GM18511 (cell line): ENCODE measurements around the gene MSRB3.

Experiments
- ATAC-seq: cut with Tn5 transposase; IDR thresholded peaks from one replicate; pipeline ENCODE4 v1.9.1; 2021; ENCODE audit warnings: mild to moderate bottlenecking, moderate library complexity; ENCODE audit not compliant: unreplicated experiment

MSRB3 gene

GRCh38 chr12:65389436-65389835 is 111.0 kb downstream of the MSRB3 start:
- ATAC-seq = no peak

- ATAC-seq = no peak
Measured at GRCh38 chr12:65391711-65392110, 113.2 kb downstream of the MSRB3 start.

GRCh38 chr12:65392491-65392890 is 114.0 kb downstream of the MSRB3 start:
- ATAC-seq = no peak

GRCh38 chr12:65403188-65403587 is 124.7 kb downstream of the MSRB3 start:
- no peak for ATAC-seq

GRCh38 chr12:65407388-65408149 is 129.1 kb downstream of the MSRB3 start:
- no peak for ATAC-seq

GRCh38 chr12:65408441-65408840 is 130.0 kb downstream of the MSRB3 start:
- ATAC-seq = no peak

- ATAC-seq = no peak
Measured at GRCh38 chr12:65409726-65410125, 131.2 kb downstream of the MSRB3 start.

GRCh38 chr12:65411171-65411570 is 132.7 kb downstream of the MSRB3 start:
- no peak for ATAC-seq

GRCh38 chr12:65414526-65414925 is 136.0 kb downstream of the MSRB3 start:
- no peak for ATAC-seq

GRCh38 chr12:65415826-65416225 is 137.3 kb downstream of the MSRB3 start:
- ATAC-seq = no peak

- no peak for ATAC-seq
Measured at GRCh38 chr12:65419284-65420072, 141.0 kb downstream of the MSRB3 start.

GRCh38 chr12:65420941-65421340 is 142.5 kb downstream of the MSRB3 start:
- ATAC-seq = no peak

GRCh38 chr12:65427646-65428045 is 149.2 kb downstream of the MSRB3 start:
- ATAC-seq = no peak

- no peak for ATAC-seq
Measured at GRCh38 chr12:65430006-65430405, 151.5 kb downstream of the MSRB3 start.

- no peak for ATAC-seq
Measured at GRCh38 chr12:65430571-65431306, 152.3 kb downstream of the MSRB3 start.

- ATAC-seq = no peak
Measured at GRCh38 chr12:65432114-65432513, 153.6 kb downstream of the MSRB3 start.

GRCh38 chr12:65432651-65433050 is 154.2 kb downstream of the MSRB3 start:
- ATAC-seq = no peak

- no peak for ATAC-seq
Measured at GRCh38 chr12:65434737-65435136, 156.3 kb downstream of the MSRB3 start.

GRCh38 chr12:65443038-65443437 is 164.6 kb downstream of the MSRB3 start:
- ATAC-seq = no peak

- no peak for ATAC-seq
Measured at GRCh38 chr12:65444996-65445395, 166.5 kb downstream of the MSRB3 start.

GRCh38 chr12:65446901-65447300 is 168.4 kb downstream of the MSRB3 start:
- ATAC-seq = no peak

- no peak for ATAC-seq
Measured at GRCh38 chr12:65449400-65449799, 170.9 kb downstream of the MSRB3 start.
